Hypothalamus (tissue), 51 donors: ENCODE data around the gene TPST2.

Source experiments
- DNase-seq, 51 donors: peaks; one replicate each; lab custom pipeline; 2025; lab: John Stamatoyannopoulos, UW

TPST2 gene

GRCh38 chr22:26559961-26560575 is 29.9 kb downstream of the TPST2 start:
- DNase-seq, result no peak

GRCh38 chr22:26558248-26558895 is 31.6 kb downstream of the TPST2 start:
- DNase-seq, result no peak

- DNase-seq, result no peak
Measured at GRCh38 chr22:26556904-26557303, 33.0 kb downstream of the TPST2 start.

- peak in 2 of 51 donors; percentile 15 to 16 for DNase-seq
Measured at GRCh38 chr22:26555478-26555877, 34.5 kb downstream of the TPST2 start.

GRCh38 chr22:26554956-26555355 is 35.0 kb downstream of the TPST2 start:
- DNase-seq, result no peak

GRCh38 chr22:26553056-26553752 is 36.7 kb downstream of the TPST2 start:
- no peak for DNase-seq

- no peak for DNase-seq
Measured at GRCh38 chr22:26552466-26552865, 37.5 kb downstream of the TPST2 start.

- no peak for DNase-seq
Measured at GRCh38 chr22:26551568-26551967, 38.4 kb downstream of the TPST2 start.

- DNase-seq, result peak in 35 of 51 donors; percentile 9 to 75 (median 40)
Measured at GRCh38 chr22:26550498-26551033, 39.4 kb downstream of the TPST2 start.

- DNase-seq, result no peak
Measured at GRCh38 chr22:26549902-26550497, 39.9 kb downstream of the TPST2 start.

GRCh38 chr22:26548984-26549383 is 40.9 kb downstream of the TPST2 start:
- DNase-seq, result no peak

GRCh38 chr22:26548303-26548702 is 41.6 kb downstream of the TPST2 start:
- no peak for DNase-seq

GRCh38 chr22:26547837-26548236 is 42.1 kb downstream of the TPST2 start:
- DNase-seq, result no peak

GRCh38 chr22:26547426-26547825 is 42.5 kb downstream of the TPST2 start:
- DNase-seq, result no peak

- DNase-seq, result peak in 17 of 51 donors; percentile 9 to 60 (median 40)
Measured at GRCh38 chr22:26546282-26546681, 43.6 kb downstream of the TPST2 start.

- DNase-seq, result no peak
Measured at GRCh38 chr22:26545827-26546226, 44.1 kb downstream of the TPST2 start.

GRCh38 chr22:26545385-26545784 is 44.5 kb downstream of the TPST2 start:
- DNase-seq, result no peak

GRCh38 chr22:26544489-26544888 is 45.4 kb downstream of the TPST2 start:
- DNase-seq, result no peak

GRCh38 chr22:26542831-26543230 is 47.1 kb downstream of the TPST2 start:
- no peak for DNase-seq

- DNase-seq, result no peak
Measured at GRCh38 chr22:26541167-26541819, 48.6 kb downstream of the TPST2 start.

GRCh38 chr22:26540119-26540518 is 49.8 kb downstream of the TPST2 start:
- no peak for DNase-seq
